Measurements from ENCODE around the gene PYGM. TPM values are rescaled to one million over a fixed set of nuclear protein-coding genes. Genes with fewer than 3 reads are reported as not detected.

PYGM gene
- total RNA-seq, 2 donors from 2014 or later, result 0.67 to 3.0 TPM

GRCh38 chr11:64723907-64724862 is 35.6 kb downstream of the PYGM start:
- intact Hi-C loops (cut with DNase I, micrococcal nuclease), result no loop called here
- ATAC-seq (no peak), DNase-seq (no peak)

DNA sequence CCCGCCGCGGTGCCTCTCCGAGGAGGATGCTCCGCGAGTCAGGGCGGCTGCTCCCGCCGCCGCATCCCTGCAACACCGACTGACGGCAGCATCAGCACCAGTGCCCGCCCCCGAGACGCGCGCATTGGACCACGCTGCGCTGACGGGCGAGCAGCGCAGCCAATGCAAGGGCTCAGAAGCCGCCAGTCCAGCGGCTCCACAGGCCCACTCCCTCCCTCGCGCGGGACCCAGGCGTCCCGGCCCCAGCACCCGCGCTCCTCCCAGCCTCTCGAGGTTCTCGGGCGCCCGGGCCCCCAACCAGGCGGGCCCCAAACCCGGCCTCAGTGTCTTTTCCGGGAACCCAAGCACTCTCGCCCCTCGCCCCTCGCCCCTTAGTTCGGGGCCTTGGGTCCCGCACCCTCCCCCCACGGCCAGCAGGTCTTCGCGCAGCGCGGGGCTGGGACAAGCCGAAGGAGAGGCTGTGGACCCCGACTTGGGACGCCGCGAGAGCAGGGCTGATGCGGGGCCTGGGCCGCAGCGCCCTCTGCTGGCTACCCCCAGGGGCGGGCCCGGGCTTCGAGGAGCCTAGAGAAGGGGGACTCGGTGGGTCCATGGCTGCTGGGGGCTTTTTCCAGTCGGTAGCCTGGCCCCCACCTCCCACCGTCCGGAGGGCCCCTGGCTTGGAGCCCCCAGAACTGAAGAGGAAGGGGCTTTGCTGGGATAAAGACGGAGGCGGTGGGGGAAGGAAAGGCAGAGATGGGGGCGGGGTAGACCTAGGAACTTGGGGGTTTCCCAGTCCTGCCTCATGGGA is 36.5 kb downstream of the PYGM start, which contains the start of gene NRXN2:
Gene NRXN2, minus strand, starts transcription at position 81 of the 790 bp plus-strand sequence. CDS start 9,498 bp downstream, outside the sequence.
- DNase-seq, result peak; percentile 71 to 87
- intact Hi-C loops (cut with DNase I, micrococcal nuclease), result no loop called here
- ATAC-seq, result peak; percentile 98

DNA sequence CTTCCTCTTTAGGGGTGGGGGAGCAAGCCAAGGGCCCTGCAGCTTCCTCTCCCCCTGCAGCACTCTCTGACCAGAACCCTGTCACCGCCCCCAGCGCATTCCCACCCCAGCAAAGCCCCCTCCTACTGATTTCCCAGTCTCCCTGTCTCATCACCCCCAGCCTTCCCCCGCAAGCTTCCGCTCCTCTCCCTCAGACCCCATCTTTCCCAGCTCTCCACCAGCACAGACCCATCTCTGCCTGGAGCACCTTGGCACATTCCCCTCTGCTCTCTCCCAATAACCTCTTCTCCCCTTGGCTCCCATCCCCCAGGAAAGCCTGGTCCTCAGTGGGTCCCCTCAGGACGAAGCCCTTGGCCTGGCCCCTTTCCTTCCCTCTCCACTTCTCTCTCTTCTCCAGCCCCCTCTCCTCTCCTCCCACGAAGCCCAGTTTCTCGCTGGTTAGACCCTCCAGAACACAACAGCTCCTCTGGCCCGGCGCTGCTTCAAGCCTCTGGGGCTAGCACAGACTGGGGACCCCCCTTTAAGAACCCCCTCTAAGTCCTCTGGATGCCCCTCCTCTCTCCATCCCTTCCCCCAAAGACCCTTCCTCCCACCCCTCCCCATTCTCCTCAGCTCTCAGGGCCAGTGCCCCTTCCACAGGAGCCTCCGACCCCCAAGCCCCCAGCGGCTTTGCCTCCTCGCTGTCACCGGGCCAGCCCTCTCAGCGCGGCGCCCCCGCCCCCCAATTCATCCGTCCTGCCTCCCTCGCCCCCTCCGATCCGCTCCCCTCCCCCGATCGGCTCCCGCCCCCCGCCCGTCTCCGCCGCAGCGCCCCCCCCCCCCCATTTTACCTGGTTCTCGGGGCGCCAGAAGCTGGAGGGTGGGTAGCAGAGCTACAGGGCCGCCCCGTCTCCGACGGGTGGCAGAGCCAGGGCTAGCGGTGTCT is 37.4 kb downstream of the PYGM start:
- intact Hi-C loops (cut with DNase I, micrococcal nuclease), result no loop called here
- DNase-seq, result no peak
- no peak for ATAC-seq

- ATAC-seq, result no peak
- DNase-seq, result no peak
- intact Hi-C loops (cut with DNase I, micrococcal nuclease), result no loop called here
These were observed 38.4 kb downstream of the PYGM start for GRCh38 chr11:64721359-64721699.

- ATAC-seq, result no peak
- DNase-seq, result no peak
- intact Hi-C loops (cut with DNase I, micrococcal nuclease), result no loop called here
These were observed 39.0 kb downstream of the PYGM start for GRCh38 chr11:64720640-64721358.

DNA sequence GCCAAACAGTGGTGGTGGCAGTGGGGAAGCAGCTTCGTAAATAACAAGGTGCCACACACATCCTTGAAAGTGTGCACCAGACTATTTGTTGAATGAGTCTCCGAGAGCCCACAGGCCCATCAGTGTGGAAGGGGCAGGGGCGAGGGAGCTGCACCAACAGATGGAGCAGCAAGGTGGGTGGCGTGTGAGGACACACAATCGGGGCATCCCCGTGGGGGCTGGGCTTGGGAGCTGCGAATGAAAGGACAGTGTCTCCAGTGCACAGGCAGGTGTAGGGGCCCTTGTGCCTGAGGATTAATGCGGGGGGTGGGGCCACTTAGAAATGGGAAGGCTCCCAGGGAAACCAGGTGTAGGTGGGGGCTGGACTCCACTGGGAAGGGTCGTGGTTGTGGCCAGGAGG is 39.6 kb downstream of the PYGM start:
- DNase-seq (no peak), ATAC-seq (no peak)
- intact Hi-C loops (cut with DNase I, micrococcal nuclease), result no loop called here

DNA sequence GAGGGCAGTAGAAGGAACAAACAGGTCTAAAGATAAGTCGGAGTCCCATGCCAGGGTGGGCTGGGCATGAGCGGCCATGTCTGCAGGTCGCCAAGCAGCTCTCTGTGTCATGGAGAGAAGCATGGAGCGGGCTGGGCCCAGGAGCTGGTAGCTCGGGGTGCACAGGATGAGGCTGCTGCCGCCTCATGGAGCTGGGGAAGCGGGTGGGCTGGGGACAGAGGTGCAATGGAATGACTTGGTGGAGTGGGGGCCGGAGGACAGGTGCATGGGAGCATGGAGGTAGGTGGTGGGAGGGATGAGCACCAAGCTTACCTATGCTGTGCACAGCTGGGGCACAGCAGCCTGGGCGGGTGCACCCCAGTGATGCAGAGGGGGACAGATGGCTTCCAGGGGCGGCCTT is 40.4 kb downstream of the PYGM start:
- ATAC-seq (no peak), DNase-seq (no peak)
- intact Hi-C loops (cut with DNase I, micrococcal nuclease), result no loop called here

DNA sequence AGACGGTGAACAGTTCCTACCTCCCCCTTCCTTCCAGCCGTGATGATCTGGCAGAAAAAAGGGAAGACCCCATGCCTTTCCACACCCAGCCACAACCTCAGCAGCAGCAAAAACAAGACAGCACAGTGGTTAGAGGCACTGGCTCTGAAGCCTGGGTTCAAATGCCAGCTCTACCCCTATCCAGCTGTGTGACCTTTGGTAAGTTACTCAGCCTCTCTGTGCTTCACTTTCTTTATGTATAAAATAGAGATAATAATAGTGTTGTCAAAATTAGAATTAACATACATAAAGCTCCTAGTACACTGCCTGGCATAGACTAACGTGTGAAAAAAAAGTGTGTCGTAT is 41.0 kb downstream of the PYGM start:
- no peak for DNase-seq
- ATAC-seq, result no peak
- intact Hi-C loops (cut with DNase I, micrococcal nuclease), result no loop called here

GRCh38 chr11:64718084-64718779 is 41.5 kb downstream of the PYGM start:
- intact Hi-C loops (cut with DNase I, micrococcal nuclease), result no loop called here
- ATAC-seq, result no peak
- no peak for DNase-seq

DNA sequence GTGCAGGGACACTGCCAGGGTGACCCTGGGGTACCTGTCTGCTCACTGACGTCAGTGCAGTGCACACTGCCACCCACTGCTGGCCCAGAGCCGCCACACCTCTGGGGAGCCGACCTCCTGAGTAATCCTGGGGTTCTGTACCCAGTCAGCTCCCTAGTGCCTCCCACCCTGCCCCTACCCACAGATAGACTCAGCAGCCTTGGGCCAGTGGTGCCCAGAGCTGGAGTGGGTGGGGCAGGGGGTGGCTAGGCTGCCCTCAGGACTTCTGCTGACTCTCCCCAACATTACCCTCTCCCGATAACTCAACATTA is 42.6 kb downstream of the PYGM start:
- ATAC-seq (no peak), DNase-seq (no peak)
- intact Hi-C loops (cut with DNase I, micrococcal nuclease), result no loop called here

DNA sequence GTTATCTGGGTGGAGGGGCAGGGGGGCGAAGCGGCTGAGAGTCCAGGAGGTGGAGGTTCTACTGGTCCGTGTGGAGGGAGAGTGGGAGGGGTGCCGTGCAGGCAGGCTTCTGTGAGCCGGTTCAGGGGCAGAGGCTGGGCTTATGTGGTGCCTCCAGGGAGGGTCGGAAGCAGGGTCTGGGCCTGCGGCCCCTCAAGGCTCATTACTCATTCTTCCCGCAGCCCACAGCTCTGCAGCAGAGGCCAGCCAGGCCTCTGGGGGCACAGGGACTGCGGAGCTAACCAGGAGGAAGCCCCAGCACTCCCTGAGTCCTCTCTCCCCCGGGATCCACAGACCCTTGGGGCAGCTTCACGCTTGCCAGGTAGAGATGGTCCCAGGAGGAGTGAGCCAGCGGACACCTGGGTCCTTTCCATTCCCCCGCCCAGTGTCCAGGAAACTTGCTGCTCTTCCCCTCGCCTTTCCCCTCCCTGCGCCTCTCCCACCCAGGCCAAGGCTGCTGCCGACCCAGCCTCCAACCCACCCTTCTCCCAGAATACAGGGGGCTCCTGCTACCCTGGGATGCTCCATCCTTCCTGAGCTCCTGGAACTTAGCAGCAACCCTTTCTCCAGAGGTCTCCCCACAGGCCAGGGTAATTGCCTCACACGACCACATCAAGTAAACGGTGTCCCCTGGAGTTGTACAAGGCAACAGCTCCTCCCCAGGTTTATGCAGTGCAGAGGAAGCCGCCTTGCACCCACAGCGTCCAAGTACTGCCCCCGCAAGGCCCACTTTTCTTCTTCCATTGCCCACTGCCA is 43.1 kb downstream of the PYGM start:
- no peak for DNase-seq
- intact Hi-C loops (cut with DNase I, micrococcal nuclease), result no loop called here

DNA sequence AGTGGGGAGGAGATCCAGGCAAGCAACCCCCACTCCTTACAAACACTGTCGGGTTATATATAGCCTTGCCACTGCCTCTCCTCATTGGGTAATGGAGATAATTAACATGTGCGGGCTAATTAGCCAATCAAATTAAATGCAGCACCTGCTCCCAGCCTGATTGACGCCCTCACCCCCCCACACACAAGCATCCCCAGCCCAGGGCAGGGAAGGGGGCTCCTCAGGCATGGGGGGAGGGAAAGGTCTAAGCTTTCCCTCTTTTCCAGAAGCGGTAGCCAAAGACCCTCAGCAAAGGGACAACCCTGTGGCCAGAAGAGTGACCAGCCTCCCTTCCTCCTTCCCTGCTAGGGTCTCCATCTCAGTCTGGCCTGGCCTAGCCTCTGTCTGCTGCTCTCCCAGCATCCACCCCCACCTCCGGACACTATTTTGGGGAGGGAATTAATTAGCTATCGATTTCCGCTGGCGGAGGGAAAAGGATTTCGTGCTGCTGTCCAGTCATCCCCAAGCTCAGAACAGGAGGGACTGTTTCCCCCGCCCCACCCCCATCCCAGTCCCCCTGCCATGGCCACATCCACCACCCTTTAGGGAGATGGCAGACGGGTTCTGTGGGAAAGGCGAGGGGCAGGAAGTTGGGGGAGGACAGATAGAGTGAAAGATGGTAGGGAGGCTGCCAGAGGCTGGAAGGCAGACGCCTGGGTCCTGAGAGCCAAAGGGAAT is 43.9 kb downstream of the PYGM start:
- ATAC-seq, result no peak
- intact Hi-C loops (cut with DNase I, micrococcal nuclease), result no loop called here
- DNase-seq, result no peak

More for the DNA sequence above, 43.1 kb downstream of the PYGM start:
- ATAC-seq, result no peak

- intact Hi-C loops (cut with DNase I, micrococcal nuclease), result no loop called here
- ATAC-seq, result no peak
These were observed 44.7 kb downstream of the PYGM start for GRCh38 chr11:64715110-64715509.

GRCh38 chr11:64714666-64715065 is 45.1 kb downstream of the PYGM start:
- ATAC-seq, result no peak
- intact Hi-C loops (cut with DNase I, micrococcal nuclease), result no loop called here
- DNase-seq, result no peak

More at GRCh38 chr11:64715110-64715509, 44.7 kb downstream of the PYGM start:
- no peak for DNase-seq

DNA sequence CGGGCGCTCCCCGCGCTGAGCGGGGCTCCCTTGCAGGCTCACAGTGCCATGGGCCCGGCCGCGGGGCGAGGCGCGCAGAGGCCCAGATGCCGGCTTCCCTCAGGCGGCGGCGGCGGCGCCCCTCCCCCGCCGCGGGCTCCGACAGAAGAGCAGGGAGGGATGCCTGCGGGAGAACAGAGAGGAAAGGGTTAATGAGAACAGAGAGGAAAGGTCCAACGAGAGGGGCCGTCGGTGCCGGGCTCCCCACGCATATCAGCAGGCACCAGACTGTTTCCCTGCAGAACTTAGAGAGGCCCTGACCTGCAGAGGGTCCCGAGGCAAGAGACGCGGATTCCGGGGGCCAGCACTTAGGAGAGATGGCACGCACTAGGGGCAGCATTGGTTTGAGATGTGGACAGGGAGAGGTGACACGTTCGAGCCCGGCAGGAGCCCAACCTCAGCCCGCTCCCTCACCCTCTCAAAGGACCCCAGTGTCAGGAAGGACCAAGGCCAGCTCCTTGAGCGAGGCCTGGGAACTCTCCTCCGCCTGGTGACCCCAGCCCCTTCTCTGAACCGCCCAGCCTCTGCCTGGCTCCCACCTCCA is 45.9 kb downstream of the PYGM start:
- intact Hi-C loops (cut with DNase I, micrococcal nuclease), result no loop called here
- ATAC-seq (no peak), DNase-seq (no peak)

DNA sequence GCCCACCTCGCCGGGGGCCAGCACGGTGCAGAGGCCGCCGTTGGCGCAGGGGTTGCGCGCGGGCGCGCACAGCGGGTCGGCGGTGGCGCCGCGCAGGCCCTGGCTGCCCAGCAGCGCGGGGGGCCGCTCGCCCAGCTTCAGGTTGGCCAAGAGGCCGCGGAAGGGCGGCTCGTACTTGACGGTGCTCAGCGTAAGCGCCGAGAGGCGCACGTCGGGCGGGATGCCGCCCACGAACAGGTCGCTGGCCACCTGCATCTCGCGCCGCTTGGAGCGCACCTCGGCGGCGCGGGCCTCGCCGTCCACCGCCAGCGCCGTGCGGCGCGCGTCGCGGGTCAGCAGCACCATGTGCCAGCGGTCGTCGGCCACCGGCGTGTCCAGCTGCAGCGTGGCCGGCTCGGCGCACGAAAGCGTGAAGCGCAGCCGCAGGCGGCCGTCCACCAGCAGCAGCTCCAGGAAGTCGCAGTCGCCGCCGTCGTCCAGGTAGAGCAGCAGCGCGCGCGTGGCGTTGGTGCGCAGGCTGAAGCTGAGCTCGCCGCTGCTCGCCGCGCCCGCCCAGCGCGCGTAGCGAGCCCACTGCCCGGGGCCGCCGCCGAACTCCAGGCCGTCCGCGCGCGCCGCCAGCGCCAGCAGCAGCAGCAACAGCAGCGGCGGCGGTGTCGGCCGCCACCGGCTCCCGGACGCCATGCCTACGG is 46.6 kb downstream of the PYGM start:
- DNase-seq (peak in 1 of 2 donors; percentile 51), ATAC-seq (peak; percentile 87)
- intact Hi-C loops (cut with DNase I, micrococcal nuclease), result no loop called here

Measured in left colon (tissue), 2 donors.